Measurements from ENCODE around the gene CCBE1. TPM values are rescaled to one million over a fixed set of nuclear protein-coding genes. Genes with fewer than 3 reads are reported as not detected.

Gene CCBE1
- total RNA-seq, 3 donors from 2014 or later (not counting 1 experiment from before 2014, with no cell fraction given) = 0.05 TPM; not detected in 2

GRCh38 chr18:59604877-59605276 lies 92.3 kb downstream of the CCBE1 start:
- Mint-ChIP-seq H3K27ac (no peak overlapping the region), H3K27me3 (ENCODE audit: low read depth in 2 of 2) (no peaks in the 10 kb centered on the region), H3K4me1 (no peaks in the 10 kb centered on the region), H3K9me3 (peaks cover 3% of the 10 kb centered on the region in 2 donors), H3K4me3 (no peak overlapping the region), H3K36me3 (no peaks in the 10 kb centered on the region)
- no peak for DNase-seq
- TF ChIP-seq, protein P1, sequence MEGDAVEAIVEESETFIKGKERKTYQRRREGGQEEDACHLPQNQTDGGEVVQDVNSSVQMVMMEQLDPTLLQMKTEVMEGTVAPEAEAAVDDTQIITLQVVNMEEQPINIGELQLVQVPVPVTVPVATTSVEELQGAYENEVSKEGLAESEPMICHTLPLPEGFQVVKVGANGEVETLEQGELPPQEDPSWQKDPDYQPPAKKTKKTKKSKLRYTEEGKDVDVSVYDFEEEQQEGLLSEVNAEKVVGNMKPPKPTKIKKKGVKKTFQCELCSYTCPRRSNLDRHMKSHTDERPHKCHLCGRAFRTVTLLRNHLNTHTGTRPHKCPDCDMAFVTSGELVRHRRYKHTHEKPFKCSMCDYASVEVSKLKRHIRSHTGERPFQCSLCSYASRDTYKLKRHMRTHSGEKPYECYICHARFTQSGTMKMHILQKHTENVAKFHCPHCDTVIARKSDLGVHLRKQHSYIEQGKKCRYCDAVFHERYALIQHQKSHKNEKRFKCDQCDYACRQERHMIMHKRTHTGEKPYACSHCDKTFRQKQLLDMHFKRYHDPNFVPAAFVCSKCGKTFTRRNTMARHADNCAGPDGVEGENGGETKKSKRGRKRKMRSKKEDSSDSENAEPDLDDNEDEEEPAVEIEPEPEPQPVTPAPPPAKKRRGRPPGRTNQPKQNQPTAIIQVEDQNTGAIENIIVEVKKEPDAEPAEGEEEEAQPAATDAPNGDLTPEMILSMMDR (IDR thresholded peaks at IDR 0.05) = no peak
- ATAC-seq = no peak
- H3K4me1 ChIP-seq (ENCODE audit: control insufficient read depth, insufficient read depth, low read length) = no peaks in the 10 kb centered on the region
- WGBS (ENCODE audit: insufficient coverage) = 91% methylated on average over 3 of the region's 3 CpGs
- H3K4me3 ChIP-seq (ENCODE audit: low read length) = no peak overlapping the region
- intact Hi-C loops (cut with micrococcal nuclease) = no loop called here
- no peak overlapping the region for H3K27ac ChIP-seq (ENCODE audit: low read length)
- H3K36me3 ChIP-seq (ENCODE audit: control insufficient read depth, insufficient read depth, low read length) = no peaks in the 10 kb centered on the region
- no peaks in the 10 kb centered on the region for H3K9me3 ChIP-seq (ENCODE audit: control insufficient read depth, insufficient read depth, low read length)
- H3K27me3 ChIP-seq (ENCODE audit: control insufficient read depth, insufficient read depth, low read length) = no peaks in the 10 kb centered on the region

- ATAC-seq (no peak), DNase-seq (no peak)
- intact Hi-C loops (cut with micrococcal nuclease) = no loop called here
- H3K4me3 ChIP-seq (ENCODE audit: low read length) = no peak overlapping the region
- no peaks in the 10 kb centered on the region for H3K36me3 ChIP-seq (ENCODE audit: control insufficient read depth, insufficient read depth, low read length)
- no peaks in the 10 kb centered on the region for H3K9me3 ChIP-seq (ENCODE audit: control insufficient read depth, insufficient read depth, low read length)
- no peak overlapping the region for H3K4me3 Mint-ChIP-seq
- WGBS (ENCODE audit: insufficient coverage) = 85% methylated on average over 3 of the region's 3 CpGs
- no peak overlapping the region for H3K27ac Mint-ChIP-seq
- no peaks in the 10 kb centered on the region for H3K36me3 Mint-ChIP-seq
- no peaks in the 10 kb centered on the region for H3K4me1 ChIP-seq (ENCODE audit: control insufficient read depth, insufficient read depth, low read length)
- TF ChIP-seq, protein P1 (IDR thresholded peaks at IDR 0.05) = no peak
- H3K27me3 Mint-ChIP-seq (ENCODE audit: low read depth in 2 of 2) = no peaks in the 10 kb centered on the region
- no peaks in the 10 kb centered on the region for H3K4me1 Mint-ChIP-seq
- no peak overlapping the region for H3K27ac ChIP-seq (ENCODE audit: low read length)
- peaks cover 0 to 3% of the 10 kb centered on the region in 2 donors for H3K9me3 Mint-ChIP-seq
- no peaks in the 10 kb centered on the region for H3K27me3 ChIP-seq (ENCODE audit: control insufficient read depth, insufficient read depth, low read length)
Observed at GRCh38 chr18:59597049-59597448, 100.2 kb downstream of the CCBE1 start.

GRCh38 chr18:59593291-59593717 lies 103.9 kb downstream of the CCBE1 start:
- no peaks in the 10 kb centered on the region for H3K9me3 Mint-ChIP-seq
- no peak for ATAC-seq
- H3K36me3 Mint-ChIP-seq = no peaks in the 10 kb centered on the region
- Histone ChIP-seq H3K4me1 (ENCODE audit: control insufficient read depth, insufficient read depth, low read length) (no peaks in the 10 kb centered on the region), H3K9me3 (ENCODE audit: control insufficient read depth, insufficient read depth, low read length) (no peaks in the 10 kb centered on the region), H3K27ac (ENCODE audit: low read length) (no peak overlapping the region), H3K36me3 (ENCODE audit: control insufficient read depth, insufficient read depth, low read length) (no peaks in the 10 kb centered on the region), H3K4me3 (ENCODE audit: low read length) (no peak overlapping the region), H3K27me3 (ENCODE audit: control insufficient read depth, insufficient read depth, low read length) (no peaks in the 10 kb centered on the region)
- intact Hi-C loops (cut with micrococcal nuclease) = no loop called here
- TF ChIP-seq, protein P1 (IDR thresholded peaks at IDR 0.05) = no peak
- no peaks in the 10 kb centered on the region for H3K27me3 Mint-ChIP-seq (ENCODE audit: low read depth in 2 of 2)
- H3K4me3 Mint-ChIP-seq = no peak overlapping the region
- H3K4me1 Mint-ChIP-seq = no peaks in the 10 kb centered on the region
- H3K27ac Mint-ChIP-seq = no peak overlapping the region
- no peak for DNase-seq

- intact Hi-C loops (cut with micrococcal nuclease) = no loop called here
- no peaks in the 10 kb centered on the region for H3K9me3 Mint-ChIP-seq
- no peaks in the 10 kb centered on the region for H3K4me1 Mint-ChIP-seq
- 98% methylated on average over 2 of the region's 3 CpGs for WGBS (ENCODE audit: insufficient coverage)
- H3K9me3 ChIP-seq (ENCODE audit: control insufficient read depth, insufficient read depth, low read length) = no peaks in the 10 kb centered on the region
- H3K27me3 Mint-ChIP-seq (ENCODE audit: low read depth in 2 of 2) = no peaks in the 10 kb centered on the region
- H3K36me3 Mint-ChIP-seq = no peaks in the 10 kb centered on the region
- H3K36me3 ChIP-seq (ENCODE audit: control insufficient read depth, insufficient read depth, low read length) = no peaks in the 10 kb centered on the region
- TF ChIP-seq, protein P1 (IDR thresholded peaks at IDR 0.05) = no peak
- no peaks in the 10 kb centered on the region for H3K4me1 ChIP-seq (ENCODE audit: control insufficient read depth, insufficient read depth, low read length)
- H3K4me3 Mint-ChIP-seq = no peak overlapping the region
- ATAC-seq = no peak
- H3K4me3 ChIP-seq (ENCODE audit: low read length) = no peak overlapping the region
- H3K27ac ChIP-seq (ENCODE audit: low read length) = no peak overlapping the region
- DNase-seq = no peak
- no peak overlapping the region for H3K27ac Mint-ChIP-seq
- H3K27me3 ChIP-seq (ENCODE audit: control insufficient read depth, insufficient read depth, low read length) = no peaks in the 10 kb centered on the region
Observed at GRCh38 chr18:59592624-59593023, 104.6 kb downstream of the CCBE1 start.

Measured in natural killer cell (primary cell).